ENCODE measurements around the gene ARMC7. TPM values are rescaled to one million over a fixed set of nuclear protein-coding genes. Genes with fewer than 3 reads are reported as not detected.

The ARMC7 gene
- total RNA-seq, 1 donor from 2014 or later: 15.4 TPM

GRCh38 chr17:75174996-75175395 lies 65.2 kb downstream of the ARMC7 start:
- DNase-seq (no peak), ATAC-seq (ENCODE audit: low read depth) (no peak)
- no peaks in the 10 kb centered on the region for H3K27me3 Mint-ChIP-seq
- peaks cover 71% of the 10 kb centered on the region for H3K36me3 Mint-ChIP-seq (ENCODE audit: low read depth)
- no peaks in the 10 kb centered on the region for H3K9me3 Mint-ChIP-seq
- no peak for TF ChIP-seq CTCF (IDR thresholded peaks at IDR 0.05)
- H3K4me1 Mint-ChIP-seq: peaks cover 21% of the 10 kb centered on the region
- H3K4me3 Mint-ChIP-seq: no peak overlapping the region
- ChIA-PET POLR2A (interaction anchor here (2.5 kb wide), 1 partner anchor 21 kb away, joined by 8 read pairs; the partner anchor contains the start of gene JPT1), CTCF (interaction anchor here (1.3 to 8.6 kb wide), 3 partner anchors 27 to 213 kb away, joined by 4 to 192 read pairs (median 5); no protein-coding TSS in a partner anchor)
- no peak overlapping the region for H3K27ac Mint-ChIP-seq
- intact Hi-C loops (cut with micrococcal nuclease): no loop called here

- DNase-seq (no peak), ATAC-seq (ENCODE audit: low read depth) (no peak)
- H3K27ac Mint-ChIP-seq: no peak overlapping the region
- no peaks in the 10 kb centered on the region for H3K9me3 Mint-ChIP-seq
- intact Hi-C loops (cut with micrococcal nuclease): no loop called here
- CTCF ChIA-PET: interaction anchor here (1.3 to 8.6 kb wide), 2 partner anchors 25 to 62 kb away, joined by 5 to 192 read pairs; no protein-coding TSS in a partner anchor
- H3K4me1 Mint-ChIP-seq: peaks cover 33% of the 10 kb centered on the region
- no peak overlapping the region for H3K4me3 Mint-ChIP-seq
- H3K36me3 Mint-ChIP-seq (ENCODE audit: low read depth): peaks cover 76% of the 10 kb centered on the region
- no peaks in the 10 kb centered on the region for H3K27me3 Mint-ChIP-seq
- no peak for TF ChIP-seq CTCF (IDR thresholded peaks at IDR 0.05)
- POLR2A ChIA-PET: interaction anchor here (0.6 to 1.0 kb wide), 3 partner anchors 29 to 65 kb away, joined by 3 to 4 read pairs (median 3); partner anchors contain the start of gene NUP85
Measured at GRCh38 chr17:75176625-75177024, 66.9 kb downstream of the ARMC7 start.

GRCh38 chr17:75178453-75178852 lies 68.7 kb downstream of the ARMC7 start:
- Mint-ChIP-seq H3K36me3 (ENCODE audit: low read depth) (peaks cover 64% of the 10 kb centered on the region), H3K27me3 (no peaks in the 10 kb centered on the region), H3K4me3 (no peak overlapping the region), H3K27ac (no peak overlapping the region), H3K9me3 (no peaks in the 10 kb centered on the region), H3K4me1 (peaks cover 34% of the 10 kb centered on the region)
- DNase-seq: no peak
- intact Hi-C loops (cut with micrococcal nuclease): no loop called here
- no peak for TF ChIP-seq CTCF (IDR thresholded peaks at IDR 0.05)
- ChIA-PET CTCF (no interaction called here), POLR2A (interaction anchor here (0.6 to 0.7 kb wide), 2 partner anchors 64 to 66 kb away, joined by 3 read pairs; no protein-coding TSS in a partner anchor)
- ATAC-seq (ENCODE audit: low read depth): no peak

Other genes starting within 250 kb of the ARMC7 start
- 4.6 and 5.5 TPM in 2 replicates for gene FDXR, start 237.0 kb upstream of the ARMC7 start, total RNA-seq
- not detected in 2 replicates for gene FADS6, start 216.3 kb upstream of the ARMC7 start, total RNA-seq
- not detected in 2 replicates for gene USH1G, start 186.7 kb upstream of the ARMC7 start, total RNA-seq
- gene OTOP2, start 185.7 kb upstream of the ARMC7 start, total RNA-seq: not detected in 2 replicates
- gene OTOP3, start 174.1 kb upstream of the ARMC7 start, total RNA-seq: not detected in 2 replicates
- gene HID1, start 137.2 kb upstream of the ARMC7 start, total RNA-seq: 1.5 and 2.1 TPM in 2 replicates
- not detected in 2 replicates for gene CDR2L, start 122.3 kb upstream of the ARMC7 start, total RNA-seq
- gene MRPL58, start 97.3 kb upstream of the ARMC7 start, total RNA-seq: 28.4 and 31.8 TPM in 2 replicates
- gene ATP5PD, start 63.0 kb upstream of the ARMC7 start, total RNA-seq: 158 and 181 TPM in 2 replicates
- 19.5 and 20.2 TPM in 2 replicates for gene KCTD2, start 62.7 kb upstream of the ARMC7 start, total RNA-seq
- 4.9 and 5.7 TPM in 2 replicates for gene SLC16A5, start 22.0 kb upstream of the ARMC7 start, total RNA-seq
- gene NT5C, start 21.8 kb downstream of the ARMC7 start, total RNA-seq: 95.0 and 98.2 TPM in 2 replicates
- gene JPT1, start 44.5 kb downstream of the ARMC7 start, total RNA-seq: 70.5 and 72.9 TPM in 2 replicates
- gene SUMO2, start 73.0 kb downstream of the ARMC7 start, total RNA-seq: 365 and 394 TPM in 2 replicates
- 103 and 107 TPM in 2 replicates for gene NUP85, start 95.7 kb downstream of the ARMC7 start, total RNA-seq
- gene GGA3, start 151.6 kb downstream of the ARMC7 start, total RNA-seq: 116 and 119 TPM in 2 replicates
- 67.6 and 71.3 TPM in 2 replicates for gene MRPS7, start 151.9 kb downstream of the ARMC7 start, total RNA-seq
- 50.8 and 55.2 TPM in 2 replicates for gene MIF4GD, start 161.3 kb downstream of the ARMC7 start, total RNA-seq
- gene SLC25A19, start 179.5 kb downstream of the ARMC7 start, total RNA-seq: 87.6 and 96.7 TPM in 2 replicates